GM12873 (cell line): Measurements from ENCODE around the gene CHCHD4.

ENCODE experiments used
- CTCF ChIP-seq: IDR thresholded peaks from 2 replicates; pipeline ENCODE4 v1.5.1; 2012; ENCODE audit warnings: low read depth, mild to moderate bottlenecking, moderate library complexity, low read length, control low read depth; ENCODE audit not compliant: insufficient read depth; ENCODE audit errors: missing control alignments

The CHCHD4 gene

DNA sequence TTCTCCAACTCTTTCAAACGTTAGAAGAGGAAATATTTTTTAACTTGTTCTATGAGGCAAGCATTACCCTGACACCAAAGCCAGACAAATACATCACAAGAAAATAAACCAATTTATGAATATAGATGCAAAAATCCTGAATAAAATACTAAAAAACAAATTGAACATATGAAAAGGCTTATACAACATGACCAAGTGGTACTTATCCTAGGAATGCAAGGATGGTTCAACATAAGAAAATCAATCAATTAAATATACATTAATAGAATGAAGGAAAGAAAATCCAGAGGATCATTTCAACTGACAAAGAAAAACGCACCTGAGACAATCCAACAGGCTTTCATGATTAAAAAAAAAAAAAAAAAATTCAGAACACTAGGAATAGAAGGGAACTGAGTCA, 36.6 kb upstream of the CHCHD4 start:
- no peak for TF ChIP-seq CTCF

GRCh38 chr3:14159426-14159825, 34.8 kb upstream of the CHCHD4 start:
- no peak for TF ChIP-seq CTCF

DNA sequence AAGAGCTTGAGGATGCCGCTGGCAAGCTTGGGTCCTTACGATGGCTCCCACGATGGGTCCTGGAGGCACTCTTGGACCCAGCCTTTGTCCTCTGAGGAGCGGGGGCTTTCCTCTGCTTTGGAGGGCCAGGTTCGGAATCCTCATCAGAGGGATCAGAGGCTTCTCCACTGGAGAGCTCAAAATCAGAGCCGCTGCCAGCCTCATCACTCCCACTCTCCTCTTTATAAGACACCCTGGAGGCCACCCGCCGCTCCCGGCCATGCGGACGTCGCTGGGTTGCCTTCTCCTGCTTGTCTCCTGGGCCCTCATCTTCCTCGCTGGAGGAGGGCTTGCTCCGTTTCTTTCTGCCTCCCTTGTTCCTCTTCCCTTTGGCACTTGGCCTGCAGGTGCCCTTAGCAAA, 33.7 kb upstream of the CHCHD4 start:
- no peak for TF ChIP-seq CTCF

- TF ChIP-seq CTCF: no peak
Measured at GRCh38 chr3:14157951-14158350, 33.3 kb upstream of the CHCHD4 start.

DNA sequence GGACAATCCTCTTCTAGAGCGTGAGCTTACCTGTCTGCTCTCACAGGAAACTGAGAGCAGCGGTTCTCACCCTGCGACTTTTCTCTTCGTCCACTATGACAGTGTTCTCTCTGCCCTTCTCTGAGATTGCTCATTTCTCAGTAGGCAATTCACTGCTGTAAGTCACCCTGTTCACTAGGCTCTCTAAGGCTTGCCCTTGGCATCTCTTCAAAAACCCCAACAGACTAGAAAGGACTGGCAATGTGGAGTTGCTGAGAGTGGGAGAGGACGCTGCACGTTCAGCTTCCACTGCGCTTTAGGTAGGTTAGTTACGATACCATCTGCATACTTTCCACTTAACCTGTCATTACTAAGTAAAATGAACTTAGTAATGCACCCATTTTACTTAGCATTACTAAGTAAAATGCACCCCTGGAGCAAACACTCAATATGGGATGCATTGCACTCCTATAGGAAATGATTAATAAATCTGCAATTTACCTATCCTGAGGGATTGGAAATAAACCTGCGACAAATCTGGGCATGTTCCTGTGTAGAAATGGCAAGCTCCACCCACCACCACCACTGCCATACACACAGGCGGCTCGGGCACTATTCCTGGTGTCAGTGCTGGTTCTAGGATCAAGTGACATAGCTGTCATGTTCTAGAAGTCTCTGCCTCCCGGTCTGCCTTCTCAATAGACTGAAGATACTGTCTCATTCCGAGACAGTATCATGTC, 32.3 kb upstream of the CHCHD4 start:
- TF ChIP-seq CTCF: no peak

DNA sequence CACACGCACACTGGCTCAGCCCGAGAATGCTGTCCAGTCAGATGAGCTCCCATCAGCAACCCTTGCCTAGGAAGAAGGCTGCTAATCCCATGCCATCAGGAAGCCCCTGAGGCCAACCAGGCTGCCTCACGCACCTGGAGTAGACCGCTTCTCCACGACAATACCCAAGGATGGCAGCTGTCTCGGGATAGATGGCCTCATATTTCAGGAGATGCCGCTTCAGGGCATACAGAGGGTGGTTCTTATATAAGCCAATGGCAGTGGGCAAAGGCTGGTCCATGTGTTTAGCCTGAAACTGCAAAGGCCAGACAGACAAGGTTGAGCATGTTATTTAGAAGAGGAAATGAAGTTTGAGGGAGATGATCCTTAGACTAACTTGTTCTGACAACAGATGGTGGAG, 31.5 kb upstream of the CHCHD4 start:
- no peak for TF ChIP-seq CTCF

- no peak for TF ChIP-seq CTCF
Measured at GRCh38 chr3:14154895-14155440, 30.3 kb upstream of the CHCHD4 start.
